Measurements from ENCODE around the gene PGBD4.

Gene PGBD4

DNA sequence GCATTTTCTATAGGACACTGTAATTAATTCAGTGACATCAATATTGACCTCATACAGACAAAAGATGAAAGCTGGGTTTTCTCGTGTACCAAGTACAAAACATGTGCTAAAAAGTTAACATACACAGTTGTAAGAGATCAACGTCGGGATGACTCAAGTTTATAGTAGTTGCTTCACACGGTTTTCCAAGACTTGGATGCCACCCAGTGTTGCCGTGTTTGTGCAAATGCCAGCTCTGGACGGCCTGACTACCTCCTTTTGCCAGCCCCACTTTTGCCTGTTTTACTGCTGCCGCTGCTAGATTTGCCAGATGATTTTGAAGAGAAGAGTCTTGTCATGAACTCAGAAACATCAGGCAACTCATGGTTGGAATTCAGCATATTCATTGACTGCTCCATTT, 17.8 kb upstream of the PGBD4 start:
- H3K4me3 ChIP-seq (ENCODE audit: low read length) = no peak overlapping the region
- DNase-seq (ENCODE audit: low read depth) = peak; percentile 80
- no peak for TF ChIP-seq CTCF (conservative IDR thresholded peaks at IDR 0.05; ENCODE audit: low read length)

DNA sequence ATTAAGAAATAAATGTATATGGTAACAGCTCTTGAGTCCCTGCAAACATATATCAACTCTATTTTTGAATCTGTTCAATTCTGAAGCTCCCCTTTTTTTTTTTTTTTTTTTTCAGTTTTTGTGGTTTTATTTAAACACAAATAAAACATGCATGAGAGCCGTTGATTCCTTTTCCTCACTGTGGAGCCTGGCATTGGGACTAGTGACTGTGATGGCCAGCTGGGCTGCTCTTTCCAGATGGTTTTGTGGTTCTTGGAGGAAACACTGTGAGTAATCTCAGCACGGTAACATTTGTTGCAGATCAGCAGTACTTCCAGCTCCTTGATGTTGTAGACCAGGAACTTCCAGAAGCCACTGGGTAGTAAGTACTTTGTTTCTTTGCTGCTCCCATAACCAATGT, 16.1 kb upstream of the PGBD4 start:
- peak; percentile 78 for DNase-seq (ENCODE audit: low read depth)
- TF ChIP-seq CTCF (conservative IDR thresholded peaks at IDR 0.05; ENCODE audit: low read length) = no peak
- H3K4me3 ChIP-seq (ENCODE audit: low read length) = no peak overlapping the region

- H3K4me3 ChIP-seq (ENCODE audit: low read length) = no peak overlapping the region
- no peak for DNase-seq (ENCODE audit: low read depth)
- TF ChIP-seq CTCF (conservative IDR thresholded peaks at IDR 0.05; ENCODE audit: low read length) = no peak
These were observed 2.0 kb upstream of the PGBD4 start for GRCh38 chr15:34099914-34100313.

- H3K4me3 ChIP-seq (ENCODE audit: low read length) = peak overlapping the region; percentile 98
- no peak for DNase-seq (ENCODE audit: low read depth)
- TF ChIP-seq CTCF (conservative IDR thresholded peaks at IDR 0.05; ENCODE audit: low read length) = no peak
These were observed 467 bp downstream of the PGBD4 start for GRCh38 chr15:34102175-34102925.

- TF ChIP-seq CTCF (conservative IDR thresholded peaks at IDR 0.05; ENCODE audit: low read length) = no peak
- H3K4me3 ChIP-seq (ENCODE audit: low read length) = no peak overlapping the region
- no peak for DNase-seq (ENCODE audit: low read depth)
These were observed 4.5 kb downstream of the PGBD4 start for GRCh38 chr15:34106423-34106822.

GRCh38 chr15:34107315-34107714, 5.4 kb downstream of the PGBD4 start:
- TF ChIP-seq CTCF (conservative IDR thresholded peaks at IDR 0.05; ENCODE audit: low read length) = no peak

More at GRCh38 chr15:34107315-34107714, 5.4 kb downstream of the PGBD4 start:
- DNase-seq (ENCODE audit: low read depth) = no peak
- H3K4me3 ChIP-seq (ENCODE audit: low read length) = no peak overlapping the region

Measured in AG10803 (cell line).